Activated naive CD4-positive, alpha-beta T cell treated with anti-CD3 and anti-CD28 coated beads, Interleukin-2, amount 50 U/mL, for 72 hours (primary cell): ENCODE results near the gene ZBTB8A. TPM values are rescaled to one million over a fixed set of nuclear protein-coding genes. Genes with fewer than 3 reads are reported as not detected.

Experiments
- ATAC-seq, 2 donors: fragments of 150-1000 bp; cut with Tn5 transposase; 2 replicates each; pipeline ENCODE4 v1.10.0; 2021; ENCODE audit warnings: mild to moderate bottlenecking in 2 of 2, moderate library complexity in 2 of 2
- DNase-seq, 2 donors: peaks; one replicate each; pipeline ENCODE4 v3.0.0; 2021 to 2022; ENCODE audit warnings: low spot score in 2 of 2
- H3K27ac Mint-ChIP-seq, 2 donors: one replicate each; pipeline ENCODE4 v1.8.0; 2022; ENCODE audit warnings: mild to moderate bottlenecking in 2 of 2, mixed read lengths in 2 of 2
- H3K36me3 Mint-ChIP-seq, 2 donors: one replicate each; pipeline ENCODE4 v1.8.0; 2022; ENCODE audit warnings: mixed read lengths in 2 of 2
- H3K9me3 Mint-ChIP-seq, 2 donors: one replicate each; pipeline ENCODE4 v1.8.0; 2022; ENCODE audit warnings: mixed read lengths in 2 of 2
- total RNA-seq, 2 donors: library from RNA; stranded (reverse); gene quantifications; one replicate each; pipeline ENCODE4 v1.2.3, GENCODE V29; 2022

ZBTB8A gene
- under 1 TPM; 0.16 to 0.18 TPM for total RNA-seq

GRCh38 chr1:32538887-32539583, at the start of gene ZBTB8A:
Gene ZBTB8A (plus strand): TSS chr1:32539427. CDS start chr1:32592932, 53,505 bp downstream.
- H3K9me3 Mint-ChIP-seq: no peaks in the 10 kb centered on the region
- peak; percentile 41 to 65 for ATAC-seq
- peak in 1 of 2 donors; percentile 22 for DNase-seq
- peaks cover 5 to 12% of the 10 kb centered on the region in 2 donors for H3K36me3 Mint-ChIP-seq
- peak within 1 kb of the TSS in 1 of 2 donors; percentile 37 for H3K27ac Mint-ChIP-seq

GRCh38 chr1:32489774-32490454, 49.3 kb upstream of the ZBTB8A start:
- ATAC-seq: no peak
- no peaks in the 10 kb centered on the region for H3K9me3 Mint-ChIP-seq
- no peak overlapping the region for H3K27ac Mint-ChIP-seq
- H3K36me3 Mint-ChIP-seq: no peaks in the 10 kb centered on the region
- DNase-seq: no peak

GRCh38 chr1:32491386-32491785, 47.8 kb upstream of the ZBTB8A start:
- ATAC-seq (no peak), DNase-seq (no peak)
- Mint-ChIP-seq H3K27ac (no peak overlapping the region), H3K36me3 (no peaks in the 10 kb centered on the region), H3K9me3 (no peaks in the 10 kb centered on the region)

- H3K9me3 Mint-ChIP-seq: no peaks in the 10 kb centered on the region
- DNase-seq (no peak), ATAC-seq (no peak)
- no peak overlapping the region for H3K27ac Mint-ChIP-seq
- no peaks in the 10 kb centered on the region for H3K36me3 Mint-ChIP-seq
Measured at GRCh38 chr1:32494196-32494595, 45.0 kb upstream of the ZBTB8A start.

- Mint-ChIP-seq H3K36me3 (no peaks in the 10 kb centered on the region), H3K9me3 (no peaks in the 10 kb centered on the region)
Measured at GRCh38 chr1:32494711-32495337, 44.4 kb upstream of the ZBTB8A start.

GRCh38 chr1:32496127-32496526, 43.1 kb upstream of the ZBTB8A start:
- ATAC-seq (no peak), DNase-seq (no peak)
- Mint-ChIP-seq H3K27ac (no peak overlapping the region), H3K36me3 (no peaks in the 10 kb centered on the region), H3K9me3 (no peaks in the 10 kb centered on the region)

More at GRCh38 chr1:32494711-32495337, 44.4 kb upstream of the ZBTB8A start:
- ATAC-seq (peak in 1 of 2 donors; percentile 22), DNase-seq (no peak)
- H3K27ac Mint-ChIP-seq: no peak overlapping the region

- Mint-ChIP-seq H3K36me3 (no peaks in the 10 kb centered on the region), H3K9me3 (no peaks in the 10 kb centered on the region), H3K27ac (no peak overlapping the region)
- DNase-seq (no peak), ATAC-seq (no peak)
Measured at GRCh38 chr1:32498751-32499150, 40.5 kb upstream of the ZBTB8A start.

GRCh38 chr1:32500387-32501209, 38.6 kb upstream of the ZBTB8A start:
- Mint-ChIP-seq H3K36me3 (no peaks in the 10 kb centered on the region), H3K27ac (no peak overlapping the region), H3K9me3 (no peaks in the 10 kb centered on the region)
- ATAC-seq: peak; percentile 82 to 87
- peak in 1 of 2 donors; percentile 38 for DNase-seq

- Mint-ChIP-seq H3K27ac (no peak overlapping the region), H3K36me3 (no peaks in the 10 kb centered on the region), H3K9me3 (no peaks in the 10 kb centered on the region)
- ATAC-seq (no peak), DNase-seq (no peak)
Measured at GRCh38 chr1:32501865-32502264, 37.4 kb upstream of the ZBTB8A start.

- Mint-ChIP-seq H3K36me3 (no peaks in the 10 kb centered on the region), H3K27ac (no peak overlapping the region), H3K9me3 (no peaks in the 10 kb centered on the region)
- no peak for ATAC-seq
- no peak for DNase-seq
Measured at GRCh38 chr1:32503153-32503552, 36.1 kb upstream of the ZBTB8A start.

- H3K36me3 Mint-ChIP-seq: no peaks in the 10 kb centered on the region
- H3K9me3 Mint-ChIP-seq: no peaks in the 10 kb centered on the region
- no peak for DNase-seq
- no peak for ATAC-seq
- no peak overlapping the region for H3K27ac Mint-ChIP-seq
Measured at GRCh38 chr1:32507021-32507420, 32.2 kb upstream of the ZBTB8A start.

- ATAC-seq: no peak
Measured at GRCh38 chr1:32508761-32509160, 30.5 kb upstream of the ZBTB8A start.

GRCh38 chr1:32509939-32510338, 29.3 kb upstream of the ZBTB8A start:
- ATAC-seq (no peak), DNase-seq (no peak)
- H3K36me3 Mint-ChIP-seq: no peaks in the 10 kb centered on the region
- H3K9me3 Mint-ChIP-seq: no peaks in the 10 kb centered on the region
- no peak overlapping the region for H3K27ac Mint-ChIP-seq

More at GRCh38 chr1:32508761-32509160, 30.5 kb upstream of the ZBTB8A start:
- no peak for DNase-seq
- Mint-ChIP-seq H3K27ac (no peak overlapping the region), H3K9me3 (no peaks in the 10 kb centered on the region), H3K36me3 (no peaks in the 10 kb centered on the region)

- Mint-ChIP-seq H3K9me3 (no peaks in the 10 kb centered on the region), H3K36me3 (no peaks in the 10 kb centered on the region), H3K27ac (no peak overlapping the region)
- no peak for ATAC-seq
- no peak for DNase-seq
Measured at GRCh38 chr1:32516402-32516801, 22.8 kb upstream of the ZBTB8A start.

- no peak for ATAC-seq
- no peak for DNase-seq
- no peaks in the 10 kb centered on the region for H3K36me3 Mint-ChIP-seq
- H3K27ac Mint-ChIP-seq: no peak overlapping the region
- no peaks in the 10 kb centered on the region for H3K9me3 Mint-ChIP-seq
Measured at GRCh38 chr1:32518976-32519375, 20.3 kb upstream of the ZBTB8A start.

- no peaks in the 10 kb centered on the region for H3K9me3 Mint-ChIP-seq
- H3K36me3 Mint-ChIP-seq: no peaks in the 10 kb centered on the region
- no peak overlapping the region for H3K27ac Mint-ChIP-seq
- ATAC-seq (peak in 1 of 2 donors; percentile 9), DNase-seq (no peak)
Measured at GRCh38 chr1:32521165-32521564, 18.1 kb upstream of the ZBTB8A start.

- H3K27ac Mint-ChIP-seq: no peak overlapping the region
- no peaks in the 10 kb centered on the region for H3K36me3 Mint-ChIP-seq
- DNase-seq (no peak), ATAC-seq (peak in 1 of 2 donors; percentile 33)
- H3K9me3 Mint-ChIP-seq: no peaks in the 10 kb centered on the region
Measured at GRCh38 chr1:32525053-32525452, 14.2 kb upstream of the ZBTB8A start.
